Measurements from ENCODE around the gene RORB.

Gene RORB

DNA sequence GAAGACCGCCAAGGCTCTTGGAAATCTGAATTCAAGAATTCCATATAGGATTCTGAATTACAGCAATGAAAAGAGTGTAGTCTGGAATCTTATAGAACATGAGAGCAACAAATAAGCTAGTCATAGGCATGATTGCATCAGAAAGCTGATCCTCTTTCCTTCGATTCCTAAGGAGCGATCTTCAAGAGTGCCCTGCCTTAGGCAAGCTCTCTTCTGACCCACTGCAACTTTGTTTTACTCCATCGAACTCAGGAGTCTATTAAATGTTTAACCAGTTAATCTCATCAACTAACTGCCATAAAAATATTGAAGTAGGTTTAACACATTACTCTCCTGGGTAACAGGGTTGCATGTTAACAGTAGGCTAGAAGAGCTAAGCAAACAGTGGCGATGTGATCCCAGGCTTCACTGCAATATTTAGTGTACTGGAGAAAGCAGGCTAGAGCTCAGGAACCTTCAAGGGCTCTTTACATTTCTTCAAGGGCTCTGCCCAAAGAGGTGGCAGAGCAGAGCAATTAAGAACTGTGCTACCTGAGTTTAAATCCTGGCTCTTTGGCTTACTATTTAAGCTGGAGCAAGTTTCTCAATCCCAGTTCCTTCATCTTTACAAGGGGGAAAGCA is 146.3 kb downstream of the RORB start:
- Histone ChIP-seq H3K27ac (ENCODE audit: low read depth, low read length) (no peak overlapping the region), H2BK120ac (ENCODE audit: low read depth, low read length) (no peak overlapping the region), H3K79me1 (ENCODE audit: low read length) (no peaks in the 10 kb centered on the region), H2BK5ac (ENCODE audit: low read length) (no peak overlapping the region), H3K18ac (ENCODE audit: low read length) (peak overlapping the region; percentile 60), H3K4me3 (ENCODE audit: low read length) (no peak overlapping the region), H2BK15ac (replicated peaks; ENCODE audit: low read depth) (no peak overlapping the region), H3K9ac (ENCODE audit: low read length) (no peak overlapping the region), H3K4me2 (ENCODE audit: low read length) (no peak overlapping the region), H2AK5ac (ENCODE audit: low read length) (no peak overlapping the region), H3K4me1 (ENCODE audit: control insufficient read depth, low read depth, low read length) (no peaks in the 10 kb centered on the region), H4K8ac (ENCODE audit: low read depth, low read length) (no peak overlapping the region), H3K36me3 (ENCODE audit: control insufficient read depth, insufficient read depth, low read length) (no peaks in the 10 kb centered on the region), H3K27me3 (ENCODE audit: insufficient read depth, low read length, poor library complexity) (no peaks in the 10 kb centered on the region), H3K23ac (ENCODE audit: low read length) (no peak overlapping the region), H3K56ac (ENCODE audit: low read length) (no peak overlapping the region), H3K4ac (ENCODE audit: low read depth, low read length) (no peak overlapping the region), H3K79me2 (ENCODE audit: control insufficient read depth, insufficient read depth, low read length) (no peaks in the 10 kb centered on the region), H4K5ac (ENCODE audit: low read length) (no peak overlapping the region)
- no CpG with 5 or more reads among the region's 5 CpGs for WGBS (ENCODE audit: extremely low coverage, insufficient coverage, low lambda C conversion rate)
- DNase-seq: peak; percentile 8

- Histone ChIP-seq H3K27me3 (ENCODE audit: insufficient read depth, low read length, poor library complexity) (no peaks in the 10 kb centered on the region), H2BK15ac (replicated peaks; ENCODE audit: low read depth) (no peak overlapping the region), H2BK120ac (ENCODE audit: low read depth, low read length) (no peak overlapping the region), H3K56ac (ENCODE audit: low read length) (no peak overlapping the region), H4K8ac (ENCODE audit: low read depth, low read length) (no peak overlapping the region), H3K27ac (ENCODE audit: low read depth, low read length) (no peak overlapping the region), H3K9ac (ENCODE audit: low read length) (no peak overlapping the region), H3K4me3 (ENCODE audit: low read length) (no peak overlapping the region), H3K18ac (ENCODE audit: low read length) (no peak overlapping the region), H3K79me2 (ENCODE audit: control insufficient read depth, insufficient read depth, low read length) (no peaks in the 10 kb centered on the region), H2BK5ac (ENCODE audit: low read length) (no peak overlapping the region), H4K5ac (ENCODE audit: low read length) (no peak overlapping the region), H3K4me1 (ENCODE audit: control insufficient read depth, low read depth, low read length) (no peaks in the 10 kb centered on the region), H3K23ac (ENCODE audit: low read length) (no peak overlapping the region), H2AK5ac (ENCODE audit: low read length) (no peak overlapping the region), H3K79me1 (ENCODE audit: low read length) (no peaks in the 10 kb centered on the region), H3K36me3 (ENCODE audit: control insufficient read depth, insufficient read depth, low read length) (no peaks in the 10 kb centered on the region), H3K4me2 (ENCODE audit: low read length) (no peak overlapping the region), H3K4ac (ENCODE audit: low read depth, low read length) (no peak overlapping the region)
- DNase-seq: no peak
- no CpG with 5 or more reads among the region's 4 CpGs for WGBS (ENCODE audit: extremely low coverage, insufficient coverage, low lambda C conversion rate)
Observed at GRCh38 chr9:74644023-74644422, 146.9 kb downstream of the RORB start.

DNA sequence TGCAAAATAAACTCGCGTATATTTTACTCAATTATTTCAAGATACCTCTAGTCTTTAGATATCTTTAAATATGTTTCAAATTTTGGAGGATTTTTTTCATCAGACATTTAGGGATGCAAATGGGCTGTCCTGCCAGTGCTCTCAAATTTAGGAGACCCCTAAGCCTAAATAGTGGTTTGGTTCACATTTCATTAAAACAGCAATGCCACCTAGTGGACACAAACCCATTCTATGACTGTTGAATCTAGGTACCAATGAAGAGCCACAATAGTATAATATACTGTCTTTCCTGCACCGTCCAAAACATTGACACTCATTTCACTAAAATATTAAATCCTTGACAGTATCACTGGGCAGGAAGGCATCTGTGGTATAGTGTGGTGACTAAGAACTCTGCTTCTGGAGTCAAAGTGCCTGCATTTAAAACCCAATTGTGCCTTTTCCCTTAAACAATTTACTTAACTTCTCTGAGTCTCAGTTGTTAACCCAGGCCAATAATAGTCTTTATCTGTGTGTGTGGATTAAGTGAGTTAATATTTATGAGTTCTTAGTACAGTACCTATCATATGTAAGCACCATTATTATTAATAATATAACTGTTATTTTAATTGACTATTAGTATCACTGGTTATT is 148.0 kb downstream of the RORB start:
- DNase-seq: peak; percentile 36
- Histone ChIP-seq H3K79me1 (ENCODE audit: low read length) (no peaks in the 10 kb centered on the region), H4K5ac (ENCODE audit: low read length) (no peak overlapping the region), H3K4me1 (ENCODE audit: control insufficient read depth, low read depth, low read length) (no peaks in the 10 kb centered on the region), H2BK5ac (ENCODE audit: low read length) (no peak overlapping the region), H3K27ac (ENCODE audit: low read depth, low read length) (no peak overlapping the region), H3K79me2 (ENCODE audit: control insufficient read depth, insufficient read depth, low read length) (no peaks in the 10 kb centered on the region), H3K27me3 (ENCODE audit: insufficient read depth, low read length, poor library complexity) (no peaks in the 10 kb centered on the region), H3K23ac (ENCODE audit: low read length) (no peak overlapping the region), H3K56ac (ENCODE audit: low read length) (no peak overlapping the region), H4K8ac (ENCODE audit: low read depth, low read length) (no peak overlapping the region), H3K4me2 (ENCODE audit: low read length) (no peak overlapping the region), H3K36me3 (ENCODE audit: control insufficient read depth, insufficient read depth, low read length) (no peaks in the 10 kb centered on the region), H2BK15ac (replicated peaks; ENCODE audit: low read depth) (no peak overlapping the region), H3K4me3 (ENCODE audit: low read length) (no peak overlapping the region), H3K9ac (ENCODE audit: low read length) (no peak overlapping the region), H3K18ac (ENCODE audit: low read length) (no peak overlapping the region), H2BK120ac (ENCODE audit: low read depth, low read length) (no peak overlapping the region), H2AK5ac (ENCODE audit: low read length) (no peak overlapping the region), H3K4ac (ENCODE audit: low read depth, low read length) (no peak overlapping the region)
- WGBS (ENCODE audit: extremely low coverage, insufficient coverage, low lambda C conversion rate): 100% methylated on average over 2 of the region's 3 CpGs

- H4K8ac ChIP-seq (ENCODE audit: low read depth, low read length): no peak overlapping the region
Observed at GRCh38 chr9:74653410-74654080, 156.4 kb downstream of the RORB start.

DNA sequence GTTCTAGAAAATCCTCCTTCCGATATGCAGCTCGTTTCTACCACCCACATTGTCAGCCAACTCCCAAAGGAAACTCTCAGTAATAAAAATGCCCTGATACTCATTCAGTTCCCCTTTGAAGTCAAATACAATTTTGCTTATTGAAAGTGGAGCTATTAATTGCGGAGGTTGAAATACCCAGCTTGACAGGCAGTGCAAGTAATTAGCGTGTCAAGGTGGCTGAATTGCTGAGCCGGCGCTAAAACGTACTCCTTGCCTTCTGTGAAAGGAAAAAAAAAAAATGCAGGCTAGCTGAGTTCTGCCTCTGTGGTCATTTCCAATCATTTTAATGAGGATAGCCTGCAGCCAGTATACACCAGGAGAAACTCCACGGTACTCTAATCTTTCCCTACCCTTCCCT is 165.5 kb downstream of the RORB start:
- Histone ChIP-seq H3K23ac (ENCODE audit: low read length) (no peak overlapping the region), H2BK5ac (ENCODE audit: low read length) (no peak overlapping the region), H3K18ac (ENCODE audit: low read length) (no peak overlapping the region), H3K4me3 (ENCODE audit: low read length) (no peak overlapping the region), H4K8ac (ENCODE audit: low read depth, low read length) (no peak overlapping the region), H2BK15ac (replicated peaks; ENCODE audit: low read depth) (no peak overlapping the region), H3K56ac (ENCODE audit: low read length) (no peak overlapping the region), H3K79me2 (ENCODE audit: control insufficient read depth, insufficient read depth, low read length) (no peaks in the 10 kb centered on the region), H2AK5ac (ENCODE audit: low read length) (no peak overlapping the region), H3K4me2 (ENCODE audit: low read length) (no peak overlapping the region), H3K79me1 (ENCODE audit: low read length) (no peaks in the 10 kb centered on the region), H3K4ac (ENCODE audit: low read depth, low read length) (no peak overlapping the region), H3K4me1 (ENCODE audit: control insufficient read depth, low read depth, low read length) (no peaks in the 10 kb centered on the region), H3K9ac (ENCODE audit: low read length) (no peak overlapping the region), H2BK120ac (ENCODE audit: low read depth, low read length) (no peak overlapping the region), H3K27ac (ENCODE audit: low read depth, low read length) (no peak overlapping the region), H3K36me3 (ENCODE audit: control insufficient read depth, insufficient read depth, low read length) (no peaks in the 10 kb centered on the region), H4K5ac (ENCODE audit: low read length) (no peak overlapping the region), H3K27me3 (ENCODE audit: insufficient read depth, low read length, poor library complexity) (no peaks in the 10 kb centered on the region)
- no CpG with 5 or more reads among the region's 8 CpGs for WGBS (ENCODE audit: extremely low coverage, insufficient coverage, low lambda C conversion rate)
- DNase-seq: no peak

More at GRCh38 chr9:74653410-74654080, 156.4 kb downstream of the RORB start:
- no peak overlapping the region for H3K18ac ChIP-seq (ENCODE audit: low read length)
- no peaks in the 10 kb centered on the region for H3K79me2 ChIP-seq (ENCODE audit: control insufficient read depth, insufficient read depth, low read length)
- H3K9ac ChIP-seq (ENCODE audit: low read length): no peak overlapping the region
- H3K27ac ChIP-seq (ENCODE audit: low read depth, low read length): no peak overlapping the region
- no peak overlapping the region for H4K5ac ChIP-seq (ENCODE audit: low read length)
- H3K36me3 ChIP-seq (ENCODE audit: control insufficient read depth, insufficient read depth, low read length): no peaks in the 10 kb centered on the region
- H3K4me2 ChIP-seq (ENCODE audit: low read length): no peak overlapping the region
- DNase-seq: peak; percentile 10
- H2BK15ac ChIP-seq (replicated peaks; ENCODE audit: low read depth): no peak overlapping the region
- H3K4me1 ChIP-seq (ENCODE audit: control insufficient read depth, low read depth, low read length): no peaks in the 10 kb centered on the region
- no peaks in the 10 kb centered on the region for H3K27me3 ChIP-seq (ENCODE audit: insufficient read depth, low read length, poor library complexity)
- no CpG with 5 or more reads among the region's 11 CpGs for WGBS (ENCODE audit: extremely low coverage, insufficient coverage, low lambda C conversion rate)
- H3K56ac ChIP-seq (ENCODE audit: low read length): no peak overlapping the region
- no peak overlapping the region for H3K4me3 ChIP-seq (ENCODE audit: low read length)
- H2BK120ac ChIP-seq (ENCODE audit: low read depth, low read length): no peak overlapping the region
- no peaks in the 10 kb centered on the region for H3K79me1 ChIP-seq (ENCODE audit: low read length)
- H3K4ac ChIP-seq (ENCODE audit: low read depth, low read length): no peak overlapping the region
- no peak overlapping the region for H3K23ac ChIP-seq (ENCODE audit: low read length)
- no peak overlapping the region for H2AK5ac ChIP-seq (ENCODE audit: low read length)
- no peak overlapping the region for H2BK5ac ChIP-seq (ENCODE audit: low read length)
